ENCODE measurements around the gene ATP6V0D1.

ATP6V0D1 gene

DNA sequence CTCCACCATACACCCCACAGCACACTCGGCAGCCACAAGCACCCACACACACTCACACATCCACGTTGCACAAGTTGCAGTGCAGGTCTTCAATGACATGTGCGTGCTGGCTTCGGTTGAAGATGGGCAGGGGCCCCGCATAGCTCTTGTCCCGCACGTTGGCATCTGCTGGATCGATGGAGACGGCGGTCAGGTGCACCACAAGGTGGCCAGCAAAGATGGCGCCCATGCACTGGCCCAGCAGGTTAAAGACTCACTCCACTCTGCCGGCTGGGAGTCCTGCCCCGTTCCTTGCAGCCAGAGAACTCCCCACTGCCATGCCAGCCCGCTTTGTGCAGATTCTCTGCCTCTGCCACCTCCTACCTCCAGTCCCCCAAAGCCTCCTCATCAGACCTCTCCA is 80.1 kb downstream of the ATP6V0D1 start:
- DNase-seq: no peak

- no peak for DNase-seq
These were observed 80.9 kb downstream of the ATP6V0D1 start for GRCh38 chr16:67399749-67400704.

GRCh38 chr16:67399218-67399733 is 81.7 kb downstream of the ATP6V0D1 start:
- peak; percentile 59 for DNase-seq

DNA sequence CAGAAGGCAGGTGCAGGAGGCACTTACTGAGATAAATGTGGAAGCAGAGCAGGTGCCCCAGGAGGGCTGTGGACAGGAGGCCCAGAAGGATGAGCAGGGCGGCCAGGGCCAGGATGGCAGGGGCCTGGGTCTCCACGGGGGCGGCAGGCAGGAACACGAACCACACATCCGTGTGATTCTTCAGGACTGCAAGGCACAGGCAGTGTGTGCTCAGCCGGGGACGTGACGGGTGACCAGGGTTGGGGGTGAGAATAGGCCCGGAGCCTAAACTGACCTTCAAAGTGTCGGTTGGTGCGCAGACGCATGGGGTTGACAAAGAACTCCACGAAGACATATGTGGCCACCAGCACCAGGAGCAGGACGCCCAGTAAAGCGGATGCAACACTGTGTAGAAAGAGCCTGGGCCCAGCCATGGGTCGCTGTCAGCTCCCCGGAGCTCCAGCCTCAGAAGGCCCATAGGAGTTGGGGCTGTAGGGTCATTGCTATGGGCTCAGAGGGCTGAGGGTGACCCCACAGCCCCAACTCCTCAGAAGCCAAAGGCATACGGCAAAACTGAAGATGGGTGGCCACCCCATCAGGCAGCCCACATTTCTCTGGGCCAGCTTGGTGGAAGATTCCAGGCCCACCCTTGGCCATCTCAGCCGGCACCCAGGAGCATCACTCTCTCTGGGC is 82.3 kb downstream of the ATP6V0D1 start:
- DNase-seq: no peak

DNA sequence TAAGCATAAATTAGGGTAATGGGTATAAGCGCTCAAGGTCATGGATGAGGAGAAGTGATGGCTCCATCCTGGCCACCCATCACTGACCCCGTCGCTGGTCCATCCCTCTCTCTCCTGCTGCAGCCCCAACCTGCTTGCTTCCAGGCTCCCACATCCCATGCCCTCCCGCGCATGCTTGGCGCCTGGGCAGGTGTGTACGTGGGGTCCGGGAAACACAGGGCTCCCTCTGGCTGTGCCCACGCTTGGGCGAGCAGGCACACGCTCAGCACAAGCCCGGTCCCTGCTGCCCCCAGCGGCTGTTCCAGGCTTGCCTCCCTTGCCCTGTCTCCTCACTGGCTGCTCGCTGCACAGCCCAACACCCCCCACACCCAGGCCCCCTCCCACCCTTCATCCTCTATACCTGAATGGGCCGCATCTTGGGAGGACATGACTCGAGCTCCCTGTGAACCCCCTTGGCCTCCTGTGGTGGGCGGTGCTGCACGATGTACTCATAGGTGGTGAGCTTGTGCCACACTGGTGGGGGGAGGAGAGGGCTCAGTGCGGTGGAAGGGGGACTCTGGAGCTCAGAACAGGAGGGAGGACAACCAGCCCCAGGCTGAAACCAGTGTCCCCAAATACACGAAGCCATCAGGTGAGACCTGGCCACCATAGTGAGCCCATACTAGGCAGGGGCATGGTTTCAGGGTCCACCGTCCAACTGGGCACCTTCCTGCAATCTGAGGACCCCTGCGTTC is 83.0 kb downstream of the ATP6V0D1 start:
- no peak for DNase-seq

GRCh38 chr16:67397036-67397801 is 83.7 kb downstream of the ATP6V0D1 start:
- no peak for DNase-seq

DNA sequence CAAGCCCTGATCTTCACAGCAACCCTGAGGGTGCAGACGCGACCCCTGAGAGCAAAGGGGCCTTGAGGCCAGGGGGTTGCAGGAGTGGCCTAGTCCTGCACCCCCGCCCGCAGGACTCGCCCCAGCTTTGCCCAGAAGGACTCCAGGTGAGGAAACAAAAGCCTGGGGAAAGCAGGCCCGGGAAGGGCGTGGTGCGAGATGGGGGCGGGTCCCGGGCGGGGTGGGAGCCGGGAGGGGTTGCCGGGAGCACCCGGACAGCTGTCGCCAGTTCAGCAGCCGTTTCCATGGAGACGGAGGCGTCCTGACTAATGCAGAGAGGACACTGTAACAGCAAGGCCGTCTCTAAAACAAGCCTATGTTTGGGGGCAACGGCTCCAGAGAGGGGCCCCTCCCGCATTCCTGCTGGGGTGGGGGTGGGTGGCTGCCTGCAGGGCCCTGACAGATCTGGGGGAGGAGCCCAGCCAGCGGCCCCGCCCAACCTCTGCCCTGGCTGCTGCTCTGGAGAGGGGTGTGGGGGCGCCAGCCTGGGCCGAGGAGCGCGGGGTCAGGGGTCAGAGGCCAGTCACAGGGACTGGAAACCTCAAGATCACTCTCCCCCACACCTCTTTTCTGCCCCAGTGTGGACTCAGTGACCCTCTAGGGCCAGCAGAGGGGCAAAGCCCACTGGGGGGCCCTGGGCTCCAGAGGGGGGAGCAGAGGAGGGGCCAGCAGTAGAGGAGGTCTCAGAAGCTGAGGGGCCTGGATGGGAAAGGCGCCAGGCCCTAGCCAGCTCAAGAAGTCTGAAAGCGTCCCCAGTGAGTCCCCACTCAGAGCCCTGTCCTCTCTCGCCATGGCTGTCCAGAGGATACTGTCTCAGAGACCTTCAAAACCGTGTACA is 84.6 kb downstream of the ATP6V0D1 start:
- no peak for DNase-seq

GRCh38 chr16:67395458-67396158 is 85.3 kb downstream of the ATP6V0D1 start:
- no peak for DNase-seq

GRCh38 chr16:67395105-67395457 is 85.9 kb downstream of the ATP6V0D1 start:
- DNase-seq: no peak

- peak; percentile 60 for DNase-seq
These were observed 86.5 kb downstream of the ATP6V0D1 start for GRCh38 chr16:67394155-67395104.

GRCh38 chr16:67393788-67394154 is 87.2 kb downstream of the ATP6V0D1 start:
- DNase-seq: no peak

DNA sequence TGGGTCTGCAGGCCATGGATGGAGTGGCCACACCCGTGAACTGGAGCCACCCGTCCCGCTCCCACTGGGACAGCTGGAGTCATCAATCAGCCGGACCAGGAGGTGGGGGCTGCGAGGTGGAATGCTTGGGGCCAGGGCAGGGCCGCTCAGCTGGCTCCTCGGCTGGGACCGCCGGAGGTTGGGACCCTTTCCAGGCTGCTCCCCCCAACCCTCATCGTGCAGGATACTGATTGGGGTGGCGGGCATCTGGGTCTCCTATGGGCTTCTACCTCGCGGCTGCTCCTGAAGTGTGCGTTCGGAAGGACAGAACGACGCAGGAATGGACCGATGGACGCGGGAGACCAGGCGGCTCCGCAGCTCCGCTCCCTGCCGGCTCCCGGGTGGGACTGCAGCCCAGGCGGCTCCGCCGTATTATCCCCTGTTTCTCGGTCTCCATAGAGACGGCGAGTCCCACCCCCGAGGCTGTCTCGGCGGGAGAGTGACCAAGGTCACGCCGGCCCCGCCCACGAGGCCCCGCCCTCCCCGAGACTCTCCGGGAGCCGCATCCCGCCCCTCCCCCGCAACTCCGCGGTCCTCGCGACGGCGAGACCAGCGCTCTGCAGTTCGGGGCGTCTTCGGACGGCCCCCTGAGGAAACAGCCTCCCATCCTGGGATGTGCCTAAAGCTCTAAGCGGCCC is 87.7 kb downstream of the ATP6V0D1 start, which contains the start of gene TPPP3:
Gene TPPP3, minus strand, starts transcription at position 388 of the 677 bp plus-strand sequence. CDS start 2,387 bp downstream, outside the sequence.
- DNase-seq: peak; percentile 54

DNA sequence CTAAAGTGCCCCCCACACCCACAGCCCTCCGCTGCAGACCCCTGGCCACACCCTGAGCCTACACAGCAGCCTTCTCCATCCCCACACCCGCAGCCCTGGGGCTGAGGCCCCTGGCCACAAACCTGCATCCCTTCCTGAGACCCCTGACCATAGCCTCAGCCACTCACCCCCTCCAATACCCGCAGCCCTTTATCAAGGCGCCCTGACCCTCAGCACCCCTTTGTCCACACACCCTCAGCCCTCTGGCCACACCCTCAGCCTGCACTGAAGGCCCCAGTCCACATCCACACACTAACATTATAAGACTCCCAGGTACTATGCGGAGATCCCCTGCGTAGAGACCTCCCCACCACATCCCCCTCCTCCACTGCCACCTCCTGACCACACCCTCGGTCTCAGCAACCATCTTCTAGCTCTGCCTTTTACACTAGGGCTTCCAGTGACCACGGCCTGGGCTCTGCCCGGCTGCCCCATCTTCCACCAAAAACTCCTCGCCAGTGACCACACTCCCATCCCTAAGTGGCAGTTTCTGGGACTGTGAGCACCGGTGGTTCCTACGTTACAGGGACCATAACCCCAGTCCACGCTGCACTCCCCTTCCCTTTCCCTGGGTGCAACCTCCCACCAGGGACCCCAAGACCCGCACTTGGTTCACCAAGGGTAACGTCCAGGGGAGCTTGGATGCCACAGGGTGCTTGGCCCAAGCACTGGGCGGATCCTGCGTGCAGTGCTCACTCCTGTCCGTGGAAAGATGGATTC is 88.5 kb downstream of the ATP6V0D1 start:
- no peak for DNase-seq

GRCh38 chr16:67391424-67392300 is 89.3 kb downstream of the ATP6V0D1 start:
- no peak for DNase-seq

DNA sequence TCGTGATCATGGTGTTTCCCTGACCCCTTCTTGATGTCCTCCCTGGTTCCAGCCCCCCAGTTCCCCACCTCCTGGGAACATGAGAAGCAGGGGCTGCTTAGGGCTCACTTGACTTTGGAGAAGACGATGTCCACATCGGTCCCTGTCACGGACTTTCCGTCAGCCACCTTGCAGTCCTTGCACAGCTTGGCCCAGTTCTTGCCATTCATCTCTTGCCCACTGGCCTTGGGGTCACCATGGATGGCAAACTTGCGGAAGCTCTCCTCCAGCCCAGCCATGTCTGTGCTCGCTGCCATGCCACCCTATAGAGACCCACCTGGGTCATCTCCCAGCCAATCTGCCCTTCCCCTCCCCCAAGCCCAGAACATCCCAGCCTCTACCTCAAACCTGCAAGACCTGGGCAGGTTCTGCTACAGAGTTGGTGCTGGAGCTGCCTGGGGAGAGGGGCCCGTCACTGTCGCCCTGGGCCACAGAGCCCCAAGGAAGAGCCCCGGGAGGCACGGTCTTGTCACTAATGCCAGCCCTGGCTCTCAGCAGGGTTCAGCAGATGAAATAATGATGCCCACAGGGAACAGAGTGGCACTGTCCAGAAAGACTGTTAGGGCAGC is 90.0 kb downstream of the ATP6V0D1 start:
- DNase-seq: no peak

All from suppressor macrophage treated with lipopolysaccharide for 4 hours (primary cell).